Esophagus mucosa (tissue), 1 donor: ENCODE measurements around the gene SMIM45.
"Not testable (repeated sequence)": the region's sequence is repeated elsewhere in the genome, so short reads cannot be mapped to it uniquely, and the experiment has no call there.

Source experiments
- ATAC-seq: fragments of 200-7000 bp; cut with Tn5 transposase; one replicate; pipeline ENCODE4 v1.9.1; 2020
- donor health status: DM: yes; HTN: yes; CAD: no.

SMIM45 gene

GRCh38 chr22:41935015-41935351 lies 17.0 kb upstream of the SMIM45 start:
- no peak for ATAC-seq

- no peak for ATAC-seq
These were observed 16.4 kb upstream of the SMIM45 start for GRCh38 chr22:41935509-41935908.

GRCh38 chr22:41936894-41937169 lies 15.1 kb upstream of the SMIM45 start:
- ATAC-seq, result no peak

GRCh38 chr22:41939981-41940831 lies 11.7 kb upstream of the SMIM45 start:
- peak; percentile 63 for ATAC-seq

GRCh38 chr22:41940832-41941765 lies 10.9 kb upstream of the SMIM45 start:
- ATAC-seq, result peak; percentile 78

GRCh38 chr22:41943661-41944209 lies 8.2 kb upstream of the SMIM45 start:
- ATAC-seq, result peak; percentile 10

GRCh38 chr22:41946629-41947423 lies 5.1 kb upstream of the SMIM45 start, which contains the start of gene CENPM:
TSS of gene CENPM (minus strand) at chr22:41947152. CDS start at chr22:41947076, 76 bp downstream.
- peak; percentile 89 for ATAC-seq

- no peak for ATAC-seq
These were observed 4.4 kb upstream of the SMIM45 start for GRCh38 chr22:41947424-41948080.

- no peak for ATAC-seq
These were observed 3.8 kb upstream of the SMIM45 start for GRCh38 chr22:41948142-41948541.

GRCh38 chr22:41948928-41949296 lies 3.0 kb upstream of the SMIM45 start:
- not testable (repeated sequence) for ATAC-seq

- no peak for ATAC-seq
These were observed 2.5 kb upstream of the SMIM45 start for GRCh38 chr22:41949297-41949965.

GRCh38 chr22:41952713-41953112 lies 763 bp downstream of the SMIM45 start:
- ATAC-seq, result peak; percentile 17

- peak; percentile 35 for ATAC-seq
These were observed 6.1 kb downstream of the SMIM45 start for GRCh38 chr22:41957941-41958556.

GRCh38 chr22:41963453-41964111 lies 11.6 kb downstream of the SMIM45 start:
- no peak for ATAC-seq

- ATAC-seq, result no peak
These were observed 12.2 kb downstream of the SMIM45 start for GRCh38 chr22:41964112-41964491.

- ATAC-seq, result no peak
These were observed 14.3 kb downstream of the SMIM45 start for GRCh38 chr22:41966225-41966606.

GRCh38 chr22:41966607-41967240 lies 14.8 kb downstream of the SMIM45 start:
- ATAC-seq, result peak; percentile 78

- no peak for ATAC-seq
These were observed 16.7 kb downstream of the SMIM45 start for GRCh38 chr22:41968601-41969000.

GRCh38 chr22:41969110-41969646 lies 17.2 kb downstream of the SMIM45 start, which contains the start of gene SEPTIN3:
TSS of gene SEPTIN3 (plus strand) at chr22:41969443. CDS start at chr22:41971493, 2,050 bp downstream.
- no peak for ATAC-seq

- no peak for ATAC-seq
These were observed 18.7 kb downstream of the SMIM45 start for GRCh38 chr22:41970601-41971000.
